WERI-Rb-1 (cell line): ENCODE measurements around the gene JPH2.

Experiments used
- DNase-seq: peaks from one replicate; pipeline ENCODE4 v3.0.0-alpha.2; 2020
- H3K27ac ChIP-seq: fragments of 250-450 bp; sonication (Bioruptor Pico); 2 replicates; pipeline ENCODE4 v1.5.1; 2020; ENCODE audit warnings: mild to moderate bottlenecking, moderate library complexity
- H3K27me3 ChIP-seq: fragments of 250-450 bp; sonication (Bioruptor Pico); 2 replicates; pipeline ENCODE4 v1.5.1; 2021; ENCODE audit warnings: mild to moderate bottlenecking, low read depth, moderate library complexity; ENCODE audit not compliant: insufficient read depth, severe bottlenecking
- H3K36me3 ChIP-seq: fragments of 250-450 bp; sonication (Bioruptor Pico); 2 replicates; pipeline ENCODE4 v1.5.1; 2020; ENCODE audit warnings: mild to moderate bottlenecking, moderate library complexity
- H3K4me3 ChIP-seq: 2 replicates; pipeline ENCODE4 v1.5.1; 2011; ENCODE audit warnings: low read depth, mild to moderate bottlenecking, control low read depth, low read length
- H3K9me3 ChIP-seq: fragments of 250-450 bp; sonication (Bioruptor Pico); 2 replicates; pipeline ENCODE4 v1.5.1; 2021; ENCODE audit warnings: mild to moderate bottlenecking, moderate library complexity; ENCODE audit not compliant: severe bottlenecking
- CTCF ChIP-seq: IDR thresholded peaks from 2 replicates; pipeline ENCODE4 v1.5.1; 2011; ENCODE audit warnings: low read depth, mild to moderate bottlenecking, control low read depth, inconsistent platforms, low read length

JPH2 gene

GRCh38 chr20:44070139-44070900, 116.7 kb downstream of the JPH2 start:
- Histone ChIP-seq H3K36me3 (no peaks in the 10 kb centered on the region), H3K27me3 (peaks cover 88% of the 10 kb centered on the region), H3K4me3 (no peak overlapping the region), H3K27ac (no peak overlapping the region), H3K9me3 (no peaks in the 10 kb centered on the region)
- no peak for TF ChIP-seq CTCF
- DNase-seq = no peak

GRCh38 chr20:44069203-44070011, 117.6 kb downstream of the JPH2 start:
- no peak for TF ChIP-seq CTCF
- H3K27ac ChIP-seq = no peak overlapping the region

GRCh38 chr20:44068316-44069201, 118.4 kb downstream of the JPH2 start:
- Histone ChIP-seq H3K36me3 (no peaks in the 10 kb centered on the region), H3K4me3 (no peak overlapping the region), H3K27me3 (peaks cover 88% of the 10 kb centered on the region), H3K9me3 (no peaks in the 10 kb centered on the region), H3K27ac (no peak overlapping the region)
- 0 out of 2 replicates have a peak, but pooled peaks have one; percentile 2 for TF ChIP-seq CTCF
- DNase-seq = no peak

More at GRCh38 chr20:44069203-44070011, 117.6 kb downstream of the JPH2 start:
- no peaks in the 10 kb centered on the region for H3K9me3 ChIP-seq
- H3K27me3 ChIP-seq = peaks cover 88% of the 10 kb centered on the region
- H3K36me3 ChIP-seq = no peaks in the 10 kb centered on the region
- DNase-seq = no peak
- no peak overlapping the region for H3K4me3 ChIP-seq

- H3K27me3 ChIP-seq = peaks cover 88% of the 10 kb centered on the region
- no peak overlapping the region for H3K4me3 ChIP-seq
- no peak for TF ChIP-seq CTCF
- DNase-seq = no peak
- no peaks in the 10 kb centered on the region for H3K36me3 ChIP-seq
- no peak overlapping the region for H3K27ac ChIP-seq
- H3K9me3 ChIP-seq = no peaks in the 10 kb centered on the region
Measured at GRCh38 chr20:44067650-44068081, 119.3 kb downstream of the JPH2 start.
